CD4-positive, alpha-beta T cell (primary cell): ENCODE measurements around the gene OPCML. TPM values are rescaled to one million over a fixed set of nuclear protein-coding genes. Genes with fewer than 3 reads are reported as not detected.

Experiments
- ATAC-seq: fragments of 200-7000 bp; cut with Tn5 transposase; one replicate; pipeline ENCODE4 v1.10.0; 2022; ENCODE audit warnings: mild to moderate bottlenecking; ENCODE audit not compliant: poor library complexity
- CTCF ChIA-PET: fragments of 350-600 bp; sonication (Branson Sonifier 250); formaldehyde crosslinking; loops from one replicate; lab custom pipeline; 2021; ENCODE audit warnings: antibody characterized with exemption, inconsistent platforms; lab: Charles Lee
- POLR2A ChIA-PET: fragments of 350-600 bp; sonication (Branson Sonifier 250); formaldehyde crosslinking; loops from one replicate; lab custom pipeline; 2021; ENCODE audit warnings: antibody characterized with exemption, inconsistent platforms; lab: Charles Lee
- DNase-seq, 14 experiments: peaks; one replicate each; pipeline ENCODE4 v3.0.0-alpha.2; 2013 to 2020; ENCODE audit warnings: mixed read lengths in 2 of 14
- H3K27ac ChIP-seq, 2 donors: one replicate each; pipeline versions ENCODE4 v1.5.1 to v1.7.0; 2013; ENCODE audit warnings: low read length in 2 of 2, low read depth in 1 of 2, mild to moderate bottlenecking in 1 of 2
- H3K27me3 ChIP-seq, 2 experiments: 1 replicate in 1 of 2; 2 replicates in 1 of 2; pipeline versions ENCODE4 v1.6.1 to v1.7.0; 2013; ENCODE audit warnings: low read length in 2 of 2, control low read depth in 1 of 2, mild to moderate bottlenecking in 1 of 2, moderate library complexity in 1 of 2; ENCODE audit not compliant: insufficient read depth in 2 of 2, control insufficient read depth in 1 of 2
- H3K36me3 ChIP-seq: one replicate; pipeline ENCODE4 v1.6.1; 2013; ENCODE audit warnings: low read length, control low read depth; ENCODE audit not compliant: insufficient read depth
- H3K4me1 ChIP-seq: one replicate; pipeline ENCODE4 v1.6.1; 2013; ENCODE audit warnings: low read length, control low read depth; ENCODE audit not compliant: insufficient read depth
- H3K4me3 ChIP-seq: one replicate; pipeline ENCODE4 v1.5.1; 2013; ENCODE audit warnings: mild to moderate bottlenecking, low read length, moderate library complexity
- H3K9me3 ChIP-seq, 2 experiments: 1 replicate in 1 of 2; 2 replicates in 1 of 2; pipeline versions ENCODE4 v1.6.1 to v1.7.0; 2013; ENCODE audit warnings: low read length in 2 of 2, mild to moderate bottlenecking in 2 of 2, control low read depth in 1 of 2, moderate library complexity in 1 of 2; ENCODE audit not compliant: control insufficient read depth in 1 of 2, insufficient read depth in 1 of 2
- H3K27ac Mint-ChIP-seq: one replicate; pipeline ENCODE4 v1.8.0; 2020; ENCODE audit warnings: mixed read lengths
- H3K27me3 Mint-ChIP-seq: one replicate; pipeline ENCODE4 v1.8.0; 2021; ENCODE audit warnings: mixed read lengths
- H3K36me3 Mint-ChIP-seq: one replicate; pipeline ENCODE4 v1.8.0; 2021; ENCODE audit warnings: low read depth, mixed read lengths
- H3K4me1 Mint-ChIP-seq: one replicate; pipeline ENCODE4 v1.8.0; 2021; ENCODE audit warnings: low read depth, mixed read lengths
- H3K4me3 Mint-ChIP-seq: one replicate; pipeline ENCODE4 v1.8.0; 2020; ENCODE audit warnings: mild to moderate bottlenecking, mixed read lengths
- H3K9me3 Mint-ChIP-seq: one replicate; pipeline ENCODE4 v1.8.0; 2020; ENCODE audit warnings: mixed read lengths
- intact Hi-C, 2 experiments: fragments of 100-400 bp; cut with DNase I in 1 of 2; cut with micrococcal nuclease in 1 of 2; formaldehyde crosslinking; loops; one replicate each; pipeline versions ENCODE4 v1.15.1 to v1.9.0; 2023 to 2025; cut with DNase I, micrococcal nuclease
- total RNA-seq, 174 experiments: library from RNA in 2 of 174; stranded (reverse) in 2 of 174; gene quantifications; one replicate each; pipeline ENCODE4 v1.2.3 and lab custom pipeline; 2021 to 2026
- TF ChIP-seq, protein P1 (sequence below): fragments of 200-600 bp; IDR thresholded peaks from one replicate; pipeline ENCODE4 v1.8.0; 2022; ENCODE audit warnings: antibody characterized with exemption, mild to moderate bottlenecking

OPCML gene
- total RNA-seq, 2 experiments from 2014 or later, result not detected

DNA sequence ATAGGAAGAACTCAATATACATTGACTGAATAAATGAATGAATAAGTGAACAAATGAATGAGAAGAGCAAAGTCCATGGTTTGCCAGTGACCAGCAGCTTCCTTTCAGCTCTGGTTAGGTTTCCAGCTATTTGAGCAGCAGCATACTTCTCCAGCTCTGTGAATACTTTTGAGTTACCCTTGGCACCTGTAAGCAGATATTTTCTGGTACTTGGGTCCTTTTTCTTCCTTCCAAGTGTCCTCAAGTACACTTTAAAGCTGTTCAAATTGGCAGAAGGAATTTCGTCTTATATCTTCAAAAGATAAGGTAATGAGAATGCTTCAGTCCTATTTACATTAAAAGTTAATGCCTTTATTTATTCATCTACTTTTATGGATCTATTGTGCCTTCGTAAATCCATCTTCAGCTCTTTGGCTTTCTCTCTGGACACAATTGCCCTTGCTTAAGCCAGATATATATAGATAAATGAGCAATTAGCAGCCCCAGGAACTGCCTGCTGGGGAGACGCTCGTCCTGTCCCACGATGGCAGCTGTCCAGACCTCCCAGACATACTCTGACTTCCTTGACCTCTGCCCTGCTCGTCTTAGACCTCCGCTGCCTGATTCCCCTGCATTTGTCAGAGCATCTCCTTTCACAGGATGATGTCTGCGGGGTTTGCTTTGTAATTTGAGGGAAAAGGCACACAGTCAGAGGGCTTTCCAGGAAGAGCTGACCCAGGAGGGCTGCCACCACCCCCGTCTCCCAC, 926.3 kb downstream of the OPCML start:
- H3K4me1 ChIP-seq, result no peaks in the 10 kb centered on the region
- peaks cover 4% of the 10 kb centered on the region for H3K27me3 Mint-ChIP-seq
- H3K27ac Mint-ChIP-seq, result no peak overlapping the region
- DNase-seq (no peak), ATAC-seq (no peak)
- no peak overlapping the region for H3K4me3 Mint-ChIP-seq
- H3K36me3 Mint-ChIP-seq, result no peaks in the 10 kb centered on the region
- TF ChIP-seq, protein P1, sequence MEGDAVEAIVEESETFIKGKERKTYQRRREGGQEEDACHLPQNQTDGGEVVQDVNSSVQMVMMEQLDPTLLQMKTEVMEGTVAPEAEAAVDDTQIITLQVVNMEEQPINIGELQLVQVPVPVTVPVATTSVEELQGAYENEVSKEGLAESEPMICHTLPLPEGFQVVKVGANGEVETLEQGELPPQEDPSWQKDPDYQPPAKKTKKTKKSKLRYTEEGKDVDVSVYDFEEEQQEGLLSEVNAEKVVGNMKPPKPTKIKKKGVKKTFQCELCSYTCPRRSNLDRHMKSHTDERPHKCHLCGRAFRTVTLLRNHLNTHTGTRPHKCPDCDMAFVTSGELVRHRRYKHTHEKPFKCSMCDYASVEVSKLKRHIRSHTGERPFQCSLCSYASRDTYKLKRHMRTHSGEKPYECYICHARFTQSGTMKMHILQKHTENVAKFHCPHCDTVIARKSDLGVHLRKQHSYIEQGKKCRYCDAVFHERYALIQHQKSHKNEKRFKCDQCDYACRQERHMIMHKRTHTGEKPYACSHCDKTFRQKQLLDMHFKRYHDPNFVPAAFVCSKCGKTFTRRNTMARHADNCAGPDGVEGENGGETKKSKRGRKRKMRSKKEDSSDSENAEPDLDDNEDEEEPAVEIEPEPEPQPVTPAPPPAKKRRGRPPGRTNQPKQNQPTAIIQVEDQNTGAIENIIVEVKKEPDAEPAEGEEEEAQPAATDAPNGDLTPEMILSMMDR, result no peak
- intact Hi-C loops, result no loop called here
- no peaks in the 10 kb centered on the region for H3K4me1 Mint-ChIP-seq
- H3K27me3 ChIP-seq, result no peaks in the 10 kb centered on the region
- no peak overlapping the region for H3K4me3 ChIP-seq
- H3K9me3 Mint-ChIP-seq, result no peaks in the 10 kb centered on the region
- H3K36me3 ChIP-seq, result no peaks in the 10 kb centered on the region
- POLR2A ChIA-PET, result no interaction called here
- H3K9me3 ChIP-seq, result peaks cover 0 to 4% of the 10 kb centered on the region in 2 experiments
- no peak overlapping the region for H3K27ac ChIP-seq
- CTCF ChIA-PET, result no interaction called here

GRCh38 chr11:132604431-132604830, 927.9 kb downstream of the OPCML start:
- TF ChIP-seq, protein P1, result no peak
- no peak overlapping the region for H3K27ac Mint-ChIP-seq
- DNase-seq (no peak), ATAC-seq (no peak)
- Histone ChIP-seq H3K27me3 (no peaks in the 10 kb centered on the region), H3K4me3 (no peak overlapping the region), H3K27ac (no peak overlapping the region), H3K9me3 (peaks cover 0 to 4% of the 10 kb centered on the region in 2 experiments), H3K4me1 (no peaks in the 10 kb centered on the region), H3K36me3 (no peaks in the 10 kb centered on the region)
- peaks cover 4% of the 10 kb centered on the region for H3K27me3 Mint-ChIP-seq
- CTCF ChIA-PET, result no interaction called here
- H3K4me1 Mint-ChIP-seq, result no peaks in the 10 kb centered on the region
- intact Hi-C loops, result no loop called here
- H3K9me3 Mint-ChIP-seq, result no peaks in the 10 kb centered on the region
- H3K4me3 Mint-ChIP-seq, result no peak overlapping the region
- H3K36me3 Mint-ChIP-seq, result no peaks in the 10 kb centered on the region
- POLR2A ChIA-PET, result no interaction called here

DNA sequence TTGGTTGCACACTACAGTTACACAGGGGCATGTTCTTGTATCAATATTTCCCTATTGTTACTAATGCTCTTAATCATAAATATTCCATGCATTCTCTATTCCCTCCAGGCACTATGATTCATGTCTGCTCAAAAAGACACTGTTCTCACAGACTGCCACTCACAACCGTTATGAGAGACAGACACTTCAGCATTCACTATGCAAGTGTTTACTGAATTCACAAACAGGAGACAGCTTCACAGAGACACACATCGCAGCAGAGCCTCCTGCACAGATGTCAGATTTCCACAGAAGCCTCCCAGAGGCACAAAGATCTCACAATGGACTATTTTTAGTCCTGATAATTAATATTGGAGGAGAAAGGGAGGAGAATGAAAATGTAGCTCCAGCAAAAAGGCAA, 930.4 kb downstream of the OPCML start:
- Mint-ChIP-seq H3K9me3 (no peaks in the 10 kb centered on the region), H3K27me3 (peaks cover 4% of the 10 kb centered on the region)
- TF ChIP-seq, protein P1, result no peak

More for the DNA sequence above, 930.4 kb downstream of the OPCML start:
- Mint-ChIP-seq H3K4me1 (no peaks in the 10 kb centered on the region), H3K36me3 (no peaks in the 10 kb centered on the region), H3K4me3 (no peak overlapping the region), H3K27ac (no peak overlapping the region)
- peaks cover 0 to 4% of the 10 kb centered on the region in 2 experiments for H3K9me3 ChIP-seq
- DNase-seq (no peak), ATAC-seq (no peak)
- H3K4me3 ChIP-seq, result no peak overlapping the region
- no peaks in the 10 kb centered on the region for H3K36me3 ChIP-seq
- H3K27ac ChIP-seq, result no peak overlapping the region
- H3K4me1 ChIP-seq, result no peaks in the 10 kb centered on the region
- CTCF ChIA-PET, result interaction anchor here (1.1 kb wide), 1 partner anchor 8 kb away, joined by 3 read pairs; no protein-coding TSS in a partner anchor
- no peaks in the 10 kb centered on the region for H3K27me3 ChIP-seq
- intact Hi-C loops, result no loop called here
- POLR2A ChIA-PET, result no interaction called here
